Erythroblast (primary cell): ENCODE measurements around the gene STARD3.

Source experiments
- DNase-seq, 2 experiments: peaks; one replicate each; lab custom pipeline; 2025; lab: John Stamatoyannopoulos, UW
- GATA1 ChIP-seq: IDR thresholded peaks from 2 replicates; pipeline ENCODE4 v1.6.1; 2011; ENCODE audit warnings: low read depth, mild to moderate bottlenecking, control low read depth, low read length, moderate library complexity
- POLR2A ChIP-seq: IDR thresholded peaks from 2 replicates; pipeline ENCODE4 v1.6.1; 2011; ENCODE audit warnings: mild to moderate bottlenecking, low read length

The STARD3 gene

DNA sequence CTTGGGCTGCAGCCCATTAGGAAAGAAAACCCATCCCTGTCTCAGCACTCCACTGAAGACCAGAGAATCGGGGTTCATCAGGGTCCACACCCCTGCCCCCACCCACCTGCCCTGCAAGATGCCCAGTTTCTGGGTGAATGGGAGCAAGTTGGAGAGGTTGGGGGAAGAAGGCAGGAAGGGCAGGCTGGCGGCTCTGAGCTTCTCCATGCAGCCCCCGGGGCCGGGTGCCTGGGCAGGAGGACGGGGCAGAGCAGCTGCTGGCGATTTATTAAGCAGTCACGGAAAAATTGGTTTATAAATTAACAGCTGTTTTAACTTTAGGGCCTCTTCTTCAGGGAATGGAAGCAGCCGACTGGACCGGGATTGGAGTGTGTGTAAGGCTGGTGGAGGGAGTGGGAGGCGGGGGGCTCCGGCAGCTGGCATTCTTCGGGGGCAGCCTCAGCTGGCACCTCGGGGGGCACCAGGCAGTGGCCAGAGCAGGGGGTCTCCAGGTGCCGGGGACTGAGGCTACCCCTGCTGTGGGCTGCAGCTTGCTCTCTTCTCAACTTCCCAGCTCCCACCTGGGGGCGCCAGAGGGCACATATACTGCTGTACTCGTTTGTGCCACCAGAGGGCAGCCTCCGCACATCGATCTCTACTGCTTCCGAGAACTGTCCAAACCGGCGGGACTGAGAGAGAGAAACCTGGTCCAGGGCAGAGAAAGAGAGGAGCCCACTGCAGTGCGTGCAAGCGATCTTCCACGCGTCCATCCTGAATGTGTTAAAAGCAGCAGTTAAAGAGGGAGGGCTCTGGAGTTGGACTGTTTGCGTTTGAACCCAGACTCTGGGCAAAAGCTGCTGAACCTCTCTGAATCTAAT lies 15.2 kb upstream of the STARD3 start:
- TF ChIP-seq POLR2A (no peak), GATA1 (no peak)
- peak; percentile 83 to 92 for DNase-seq

DNA sequence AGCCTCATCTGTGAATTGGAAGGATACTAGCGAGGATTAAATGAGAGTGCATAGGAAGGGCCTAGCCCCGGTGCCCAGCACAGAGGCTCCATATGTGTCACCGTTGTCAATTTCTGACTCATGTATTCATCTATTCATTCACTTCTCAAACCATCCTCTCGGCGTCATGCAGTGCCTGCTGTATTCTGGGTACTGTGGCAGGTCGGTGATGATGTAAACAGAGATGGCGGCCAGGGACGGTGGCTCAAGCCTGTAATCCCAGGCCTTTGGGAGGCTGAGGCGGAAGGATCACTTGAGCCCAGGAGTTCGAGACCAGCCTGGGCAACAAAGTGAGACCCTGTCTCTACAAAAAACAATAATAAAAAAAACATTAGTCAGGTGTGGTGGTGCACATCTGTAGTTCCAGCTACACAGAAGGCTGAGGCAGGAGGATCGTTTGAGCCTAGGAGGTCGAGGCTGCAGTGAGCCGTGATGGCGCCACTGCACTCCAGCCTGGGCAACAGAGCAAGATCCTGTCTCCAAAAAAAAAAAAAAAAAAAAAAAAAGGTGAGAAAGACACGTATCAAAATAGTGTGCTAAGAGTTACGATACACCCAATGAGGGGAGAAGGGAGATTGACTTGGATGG lies 14.5 kb upstream of the STARD3 start:
- no peak for TF ChIP-seq GATA1
- TF ChIP-seq POLR2A = no peak
- DNase-seq = no peak

GRCh38 chr17:39623356-39623950 lies 13.5 kb upstream of the STARD3 start:
- TF ChIP-seq GATA1 (no peak), POLR2A (no peak)
- DNase-seq = peak; percentile 67 to 84

DNA sequence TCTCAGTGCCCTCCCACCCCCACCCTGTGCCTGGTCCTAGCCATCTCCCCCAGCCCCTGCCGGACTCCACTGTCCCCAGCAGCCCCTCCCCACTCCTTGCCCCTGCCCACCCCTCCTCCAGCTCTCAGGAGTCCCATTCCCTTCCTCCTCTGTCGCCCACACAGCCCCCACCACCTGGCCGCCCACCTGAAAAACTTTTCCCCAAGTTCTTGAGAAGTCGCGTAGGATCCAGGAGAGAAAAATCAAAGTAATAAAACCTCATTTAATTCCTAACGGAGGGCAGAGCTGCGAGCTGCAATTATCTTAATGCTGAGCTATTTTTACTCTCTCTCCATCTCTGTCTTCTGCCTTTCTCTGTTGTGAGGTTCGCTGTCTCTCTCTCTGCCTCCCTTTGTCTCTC lies 12.6 kb upstream of the STARD3 start:
- no peak for DNase-seq

GRCh38 chr17:39625198-39625785 lies 11.7 kb upstream of the STARD3 start:
- no peak for DNase-seq
- TF ChIP-seq GATA1 (no peak), POLR2A (no peak)

More for the DNA sequence above, 12.6 kb upstream of the STARD3 start:
- TF ChIP-seq POLR2A = no peak
- TF ChIP-seq GATA1 = no peak

DNA sequence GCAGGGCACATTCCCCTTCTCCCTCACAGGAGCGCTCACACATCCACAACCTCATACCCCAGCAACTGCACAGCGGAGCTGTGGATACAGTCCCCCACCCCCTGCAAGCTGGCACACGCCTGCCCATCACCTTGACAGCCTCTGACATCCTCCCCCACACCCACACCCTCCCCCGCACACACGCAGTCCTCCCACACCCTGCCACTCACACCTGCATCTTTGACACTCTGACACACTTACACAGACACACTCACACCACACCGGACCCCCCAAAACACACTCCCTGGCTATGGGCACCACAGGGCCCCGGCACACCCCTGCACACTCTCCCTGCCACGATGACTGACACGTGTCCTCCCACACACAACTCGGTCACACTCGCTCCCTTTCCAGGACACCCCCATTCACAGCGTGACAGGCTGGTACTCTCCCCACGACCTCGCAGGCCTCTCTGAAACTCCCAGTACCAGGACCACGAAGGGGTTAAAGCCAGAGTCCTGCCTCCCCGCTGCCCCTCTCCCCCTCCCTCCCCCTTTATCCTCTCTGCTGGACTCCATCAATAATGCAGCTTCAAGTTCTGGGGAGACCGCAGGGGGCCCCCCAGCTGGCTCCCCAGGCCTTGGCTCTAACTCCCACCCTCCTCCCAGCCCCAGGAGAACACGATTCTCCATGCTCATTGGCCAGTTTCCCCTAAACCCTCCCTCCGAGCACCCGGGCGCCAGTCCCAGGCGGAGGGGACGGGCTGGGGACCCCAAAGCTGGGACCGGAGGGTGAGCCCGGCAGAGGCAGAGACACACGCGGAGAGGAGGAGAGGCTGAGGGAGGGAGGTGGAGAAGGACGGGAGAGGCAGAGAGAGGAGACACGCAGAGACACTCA lies 10.5 kb upstream of the STARD3 start, which contains the start of gene PPP1R1B:
Gene PPP1R1B (plus strand): TSS at position 782 of the 876 bp plus-strand sequence. CDS start 441 bp downstream, outside the sequence.
- no peak for TF ChIP-seq POLR2A
- DNase-seq = no peak

GRCh38 chr17:39627047-39627711 lies 9.8 kb upstream of the STARD3 start:
- no peak for DNase-seq
- no peak for TF ChIP-seq GATA1
- TF ChIP-seq POLR2A = no peak

GRCh38 chr17:39627712-39628516 lies 9.0 kb upstream of the STARD3 start:
- TF ChIP-seq POLR2A (no peak), GATA1 (no peak)
- no peak for DNase-seq

- TF ChIP-seq POLR2A (no peak), GATA1 (no peak)
These were observed 8.1 kb upstream of the STARD3 start for GRCh38 chr17:39628655-39629493.

DNA sequence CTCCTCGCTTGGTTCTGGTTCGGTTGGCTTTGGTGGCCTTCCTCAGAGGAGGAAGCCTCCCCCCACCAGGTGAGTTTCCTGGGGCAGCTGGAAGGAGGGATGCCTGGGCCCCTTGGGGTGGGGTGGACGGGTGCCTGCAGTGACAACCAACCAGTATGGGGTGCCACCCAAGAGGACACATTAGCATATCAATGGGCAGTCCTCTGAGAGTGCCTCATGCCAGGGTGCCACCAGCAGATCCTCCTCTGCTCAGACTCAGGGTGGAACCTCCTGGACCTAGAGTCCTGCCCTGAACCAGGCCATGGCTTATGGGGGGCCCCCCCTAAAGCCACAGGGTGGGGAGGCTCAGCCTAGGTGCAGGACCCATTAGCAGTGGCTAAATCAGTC lies 7.5 kb upstream of the STARD3 start:
- DNase-seq = no peak
- TF ChIP-seq GATA1 (no peak), POLR2A (no peak)

More at GRCh38 chr17:39628655-39629493, 8.1 kb upstream of the STARD3 start:
- DNase-seq = no peak

- TF ChIP-seq POLR2A (no peak), GATA1 (no peak)
- no peak for DNase-seq
These were observed 7.0 kb upstream of the STARD3 start for GRCh38 chr17:39629898-39630297.
